Right lobe of liver (tissue), 6 donors: Measurements from ENCODE around the gene TNFAIP3. TPM values are rescaled to one million over a fixed set of nuclear protein-coding genes. Genes with fewer than 3 reads are reported as not detected.

Source experiments
- ATAC-seq, 4 donors: fragments of 200-7000 bp; cut with Tn5 transposase; one replicate each; pipeline ENCODE4 v1.9.1; 2020; ENCODE audit warnings: mild to moderate bottlenecking in 4 of 4, moderate library complexity in 4 of 4
- DNase-seq, 3 donors: peaks; one replicate each; pipeline ENCODE4 v3.0.0-alpha.2; 2020
- H3K27ac ChIP-seq, 3 donors: fragments of 200-600 bp; one replicate each; pipeline ENCODE4 v1.8.0; 2022
- H3K27me3 ChIP-seq, 2 donors: fragments of 200-600 bp; one replicate each; pipeline ENCODE4 v1.8.0; 2022
- H3K36me3 ChIP-seq, 4 donors: fragments of 200-600 bp; sonication (generic) in 1 of 4; one replicate each; pipeline versions ENCODE4 v1.5.1 to v1.8.0; 2017 to 2022; ENCODE audit warnings: control low read depth in 1 of 4
- H3K4me1 ChIP-seq, 4 donors: fragments of 200-600 bp; sonication (generic) in 1 of 4; one replicate each; pipeline versions ENCODE4 v1.5.1 to v1.8.0; 2017 to 2022; ENCODE audit warnings: control low read depth in 1 of 4
- H3K4me3 ChIP-seq, 3 donors: fragments of 200-600 bp; one replicate each; pipeline ENCODE4 v1.8.0; 2022
- H3K9me3 ChIP-seq, 4 donors: fragments of 200-600 bp; sonication (generic) in 1 of 4; one replicate each; pipeline versions ENCODE4 v1.5.1 to v1.8.0; 2017 to 2022; ENCODE audit warnings: control low read depth in 1 of 4
- POLR2A ChIP-seq: fragments of 450-650 bp; IDR thresholded peaks from one replicate; pipeline ENCODE4 v1.6.1; 2017; ENCODE audit warnings: antibody characterized with exemption, mild to moderate bottlenecking
- WGBS: methylation state at CpG from one replicate; pipeline ENCODE4 v1.1.6; 2018; ENCODE audit warnings: low coverage, low lambda C conversion rate; ENCODE audit not compliant: insufficient coverage; ENCODE audit errors: missing lambda C conversion rate; 5-methylcytosine and 5-hydroxymethylcytosine counted together
- intact Hi-C, 2 donors: fragments of 100-400 bp; cut with DNase I; formaldehyde crosslinking; loops; one replicate each; pipeline versions ENCODE4 v1.11.2 to v1.14.1; 2022
- total RNA-seq, 6 experiments: library from RNA; depleted of rRNA in 2 of 6; stranded (reverse); fragments of >200 nt in 2 of 6; fragmentation: NEBNext Ultra II Directional in 3 of 6; extraction: Animal tissue kit (Norgen Biotek cat#: 25700) in 3 of 6; gene quantifications; one replicate each; pipeline versions ENCODE4 v1.1.0 to v1.2.4, GENCODE V29; 2016 to 2023
- TF ChIP-seq, protein P1 (sequence below), 4 donors: fragments of 200-600 bp in 3 of 4; fragments of 450-650 bp in 1 of 4; IDR thresholded peaks; one replicate each; pipeline versions ENCODE4 v1.5.1 to v1.8.0; 2016 to 2022; ENCODE audit warnings: antibody characterized with exemption in 4 of 4, mild to moderate bottlenecking in 2 of 4
- donor health status: DM: no; HTN: yes; CAD: no.
- donor health status: DM: no; HTN: no; CAD: no.
- donor health status: DM: no; HTN: no; CAD: no.
- donor health status: DM: no; HTN: yes; CAD: no.
- donor health status: DM: no; HTN: yes; CAD: no.

TNFAIP3 gene
- total RNA-seq, 6 experiments from 2014 or later: 8.3 to 38.1 (median 13.6) TPM

DNA sequence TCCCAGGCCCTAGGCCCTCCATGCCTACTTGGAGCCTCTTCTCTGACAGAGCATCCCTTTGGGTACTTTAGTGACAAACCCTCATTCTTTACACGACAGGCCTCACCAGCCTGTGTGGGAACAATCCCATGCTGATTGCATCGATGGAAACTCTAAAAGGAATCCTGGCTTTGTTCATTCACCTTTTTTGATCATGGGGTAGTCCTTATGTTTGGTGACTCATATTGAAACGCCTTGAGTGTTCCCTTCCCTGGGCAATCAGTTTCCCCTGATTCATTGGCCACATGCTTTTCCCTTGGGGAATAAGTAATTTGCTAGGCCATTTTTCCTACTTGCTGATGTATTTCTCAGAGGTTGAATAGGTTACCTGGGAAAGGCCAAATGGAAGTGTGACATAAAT lies 14.7 kb upstream of the TNFAIP3 start:
- Histone ChIP-seq H3K4me3 (no peak overlapping the region), H3K27ac (no peak overlapping the region), H3K27me3 (no peaks in the 10 kb centered on the region), H3K36me3 (no peaks in the 10 kb centered on the region), H3K4me1 (no peaks in the 10 kb centered on the region), H3K9me3 (no peaks in the 10 kb centered on the region)
- no peak for TF ChIP-seq POLR2A
- TF ChIP-seq, protein P1, sequence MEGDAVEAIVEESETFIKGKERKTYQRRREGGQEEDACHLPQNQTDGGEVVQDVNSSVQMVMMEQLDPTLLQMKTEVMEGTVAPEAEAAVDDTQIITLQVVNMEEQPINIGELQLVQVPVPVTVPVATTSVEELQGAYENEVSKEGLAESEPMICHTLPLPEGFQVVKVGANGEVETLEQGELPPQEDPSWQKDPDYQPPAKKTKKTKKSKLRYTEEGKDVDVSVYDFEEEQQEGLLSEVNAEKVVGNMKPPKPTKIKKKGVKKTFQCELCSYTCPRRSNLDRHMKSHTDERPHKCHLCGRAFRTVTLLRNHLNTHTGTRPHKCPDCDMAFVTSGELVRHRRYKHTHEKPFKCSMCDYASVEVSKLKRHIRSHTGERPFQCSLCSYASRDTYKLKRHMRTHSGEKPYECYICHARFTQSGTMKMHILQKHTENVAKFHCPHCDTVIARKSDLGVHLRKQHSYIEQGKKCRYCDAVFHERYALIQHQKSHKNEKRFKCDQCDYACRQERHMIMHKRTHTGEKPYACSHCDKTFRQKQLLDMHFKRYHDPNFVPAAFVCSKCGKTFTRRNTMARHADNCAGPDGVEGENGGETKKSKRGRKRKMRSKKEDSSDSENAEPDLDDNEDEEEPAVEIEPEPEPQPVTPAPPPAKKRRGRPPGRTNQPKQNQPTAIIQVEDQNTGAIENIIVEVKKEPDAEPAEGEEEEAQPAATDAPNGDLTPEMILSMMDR (IDR thresholded peaks at IDR 0.05): no peak
- WGBS: 79% methylated on average over 3 of the region's 3 CpGs
- ATAC-seq (no peak), DNase-seq (no peak)
- intact Hi-C loops: loop anchor here in 1 of 2 donors (10.0 kb wide), 1 partner anchor 158 kb away; no protein-coding TSS in a partner anchor

DNA sequence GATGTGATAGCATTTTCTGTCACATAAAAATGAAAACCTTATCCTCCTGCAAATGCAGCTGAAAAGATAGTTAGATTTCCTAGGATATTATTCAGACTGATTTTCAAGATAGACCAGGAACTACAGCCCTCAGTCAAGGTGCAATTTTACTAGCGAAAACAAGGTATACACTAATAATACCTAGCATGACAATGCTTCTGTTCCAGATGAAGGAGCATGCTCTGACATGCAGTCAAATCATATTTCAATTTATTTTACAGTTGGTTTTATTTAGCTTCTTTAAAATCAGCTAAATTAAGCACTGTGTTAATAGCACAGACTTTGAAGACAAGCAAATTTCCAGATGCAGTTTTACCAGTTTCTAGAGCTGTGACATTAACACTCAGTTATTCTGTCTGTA lies 14.2 kb upstream of the TNFAIP3 start:
- H3K27ac ChIP-seq: no peak overlapping the region
- TF ChIP-seq, protein P1 (IDR thresholded peaks at IDR 0.05): no peak
- no peak for TF ChIP-seq POLR2A
- H3K9me3 ChIP-seq: no peaks in the 10 kb centered on the region
- WGBS: 85% methylated on average over 1 of the region's 1 CpG
- DNase-seq (no peak), ATAC-seq (no peak)
- H3K27me3 ChIP-seq: no peaks in the 10 kb centered on the region
- H3K4me3 ChIP-seq: no peak overlapping the region
- H3K4me1 ChIP-seq: no peaks in the 10 kb centered on the region
- intact Hi-C loops: loop anchor here in 1 of 2 donors (10.0 kb wide), 1 partner anchor 158 kb away; no protein-coding TSS in a partner anchor
- H3K36me3 ChIP-seq: no peaks in the 10 kb centered on the region

DNA sequence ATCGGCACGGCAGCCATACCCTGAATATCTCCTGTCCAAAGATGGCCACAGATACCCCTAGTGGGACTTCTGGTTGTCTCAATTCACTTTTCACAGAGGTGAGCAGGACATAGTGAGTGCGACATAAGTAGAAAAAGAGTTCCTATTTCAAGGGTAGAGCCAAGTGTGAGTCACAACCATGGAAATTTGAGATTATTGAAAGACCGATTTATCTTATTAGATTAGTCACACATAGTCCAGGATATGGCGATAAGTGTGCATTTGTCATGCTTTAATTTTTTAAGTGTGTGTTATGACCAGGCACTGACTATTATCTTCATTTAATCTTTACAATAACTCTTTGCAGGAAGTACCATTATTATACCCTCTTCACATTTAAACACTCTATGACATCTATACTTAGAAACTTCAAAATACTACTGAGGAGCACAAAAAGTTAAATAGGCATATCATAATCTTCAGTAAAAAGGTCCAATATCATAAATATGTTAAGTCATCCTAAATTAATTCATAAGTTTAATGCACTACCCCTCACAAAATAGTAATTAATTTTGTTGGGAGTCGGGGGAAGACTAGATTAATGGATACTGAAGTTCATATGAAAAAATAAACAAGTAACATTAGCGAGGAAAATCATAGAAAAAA lies 13.4 kb upstream of the TNFAIP3 start:
- DNase-seq: no peak
- no peak overlapping the region for H3K4me3 ChIP-seq
- H3K27ac ChIP-seq: no peak overlapping the region
- no peaks in the 10 kb centered on the region for H3K36me3 ChIP-seq
- no peak for ATAC-seq
- TF ChIP-seq, protein P1 (IDR thresholded peaks at IDR 0.05): no peak
- TF ChIP-seq POLR2A: no peak
- H3K4me1 ChIP-seq: no peaks in the 10 kb centered on the region
- no peaks in the 10 kb centered on the region for H3K9me3 ChIP-seq
- 84% methylated on average over 7 of the region's 7 CpGs for WGBS
- intact Hi-C loops: loop anchor here in 1 of 2 donors (10.0 kb wide), 1 partner anchor 159 kb away; no protein-coding TSS in a partner anchor
- H3K27me3 ChIP-seq: no peaks in the 10 kb centered on the region

DNA sequence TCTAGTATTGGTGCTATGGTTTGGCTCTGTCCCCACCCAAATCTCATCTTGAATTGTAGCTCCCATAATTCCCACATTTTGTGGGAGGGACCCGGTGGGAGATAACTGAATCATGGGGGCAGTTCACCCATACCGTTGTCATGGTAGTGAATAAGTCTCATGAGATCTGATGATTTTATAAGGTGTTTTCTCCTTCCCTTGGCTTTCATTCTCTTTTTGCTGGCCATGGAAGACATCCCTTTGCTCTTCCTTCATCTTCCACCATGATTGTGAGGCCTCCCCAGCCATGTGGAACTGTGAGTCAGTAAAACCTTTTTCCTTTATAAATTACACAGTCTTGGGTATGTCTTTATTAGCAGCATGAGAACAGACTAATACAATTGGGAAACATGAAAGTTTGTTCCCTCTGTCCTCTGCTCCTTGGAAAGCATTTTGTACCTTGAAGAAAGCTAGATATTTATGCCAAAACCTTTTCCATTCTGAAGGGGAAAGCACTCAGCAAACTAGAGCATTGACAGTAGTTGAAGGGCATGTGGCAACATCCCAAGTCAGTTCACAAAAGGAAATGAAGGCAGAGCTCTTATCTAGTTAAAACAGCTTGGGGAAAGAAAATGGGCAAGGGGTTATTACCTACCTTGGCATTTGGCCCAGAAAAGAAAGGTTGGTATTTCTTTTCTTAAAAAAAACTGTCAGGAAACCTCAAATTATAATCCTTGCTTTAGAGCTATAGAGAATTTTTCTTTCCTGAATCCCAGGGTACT lies 10.7 kb upstream of the TNFAIP3 start:
- H3K4me3 ChIP-seq: no peak overlapping the region

More for the DNA sequence above, 10.7 kb upstream of the TNFAIP3 start:
- Histone ChIP-seq H3K4me1 (no peaks in the 10 kb centered on the region), H3K36me3 (no peaks in the 10 kb centered on the region), H3K27me3 (no peaks in the 10 kb centered on the region), H3K27ac (no peak overlapping the region), H3K9me3 (no peaks in the 10 kb centered on the region)
- TF ChIP-seq, protein P1 (IDR thresholded peaks at IDR 0.05): no peak
- TF ChIP-seq POLR2A: no peak
- intact Hi-C loops: loop anchor here in 1 of 2 donors (10.0 kb wide), 1 partner anchor 162 kb away; no protein-coding TSS in a partner anchor
- DNase-seq: no peak
- ATAC-seq: no peak
- WGBS: 100% methylated on average over 2 of the region's 2 CpGs
